Measurements from ENCODE around the gene PRKCB.

Gene PRKCB

GRCh38 chr16:23941963-23942564, 106.3 kb downstream of the PRKCB start:
- TF ChIP-seq FOXP2 (optimal IDR thresholded peaks at IDR 0.05; ENCODE audit: borderline replicate concordance, extremely low read depth, extremely low read length, insufficient read depth), result no peak
- TF ChIP-seq TAF1 (IDR thresholded peaks at IDR 0.05; ENCODE audit: borderline replicate concordance, insufficient read depth, low read length), result no peak

GRCh38 chr16:23943604-23944003, 107.8 kb downstream of the PRKCB start:
- TF ChIP-seq FOXP2 (optimal IDR thresholded peaks at IDR 0.05; ENCODE audit: borderline replicate concordance, extremely low read depth, extremely low read length, insufficient read depth), result no peak
- TF ChIP-seq REST (IDR thresholded peaks at IDR 0.05; ENCODE audit: insufficient read depth in 1 of 2, low read depth in 2 of 2, low read length in 2 of 2), result no peak
- no peak for TF ChIP-seq POLR2AphosphoS5 (IDR thresholded peaks at IDR 0.05; ENCODE audit: low read depth, low read length)
- no peak for TF ChIP-seq SIN3A (IDR thresholded peaks at IDR 0.05; ENCODE audit: borderline replicate concordance, insufficient read depth, low read length)
- TF ChIP-seq TAF1 (IDR thresholded peaks at IDR 0.05; ENCODE audit: borderline replicate concordance, insufficient read depth, low read length), result no peak

- no peak for TF ChIP-seq FOXP2 (optimal IDR thresholded peaks at IDR 0.05; ENCODE audit: borderline replicate concordance, extremely low read depth, extremely low read length, insufficient read depth)
- TF ChIP-seq TAF1 (IDR thresholded peaks at IDR 0.05; ENCODE audit: borderline replicate concordance, insufficient read depth, low read length), result no peak
Measured at GRCh38 chr16:23944381-23944780, 108.6 kb downstream of the PRKCB start.

GRCh38 chr16:23945243-23945642, 109.5 kb downstream of the PRKCB start:
- no peak for TF ChIP-seq REST (IDR thresholded peaks at IDR 0.05; ENCODE audit: insufficient read depth in 1 of 2, low read depth in 2 of 2, low read length in 2 of 2)
- no peak for TF ChIP-seq POLR2AphosphoS5 (IDR thresholded peaks at IDR 0.05; ENCODE audit: low read depth, low read length)
- TF ChIP-seq TAF1 (IDR thresholded peaks at IDR 0.05; ENCODE audit: borderline replicate concordance, insufficient read depth, low read length), result no peak
- TF ChIP-seq SIN3A (IDR thresholded peaks at IDR 0.05; ENCODE audit: borderline replicate concordance, insufficient read depth, low read length), result no peak
- TF ChIP-seq FOXP2 (optimal IDR thresholded peaks at IDR 0.05; ENCODE audit: borderline replicate concordance, extremely low read depth, extremely low read length, insufficient read depth), result no peak

GRCh38 chr16:23947838-23948237, 112.1 kb downstream of the PRKCB start:
- TF ChIP-seq POLR2AphosphoS5 (IDR thresholded peaks at IDR 0.05; ENCODE audit: low read depth, low read length), result no peak
- TF ChIP-seq SIN3A (IDR thresholded peaks at IDR 0.05; ENCODE audit: borderline replicate concordance, insufficient read depth, low read length), result no peak
- TF ChIP-seq FOXP2 (optimal IDR thresholded peaks at IDR 0.05; ENCODE audit: borderline replicate concordance, extremely low read depth, extremely low read length, insufficient read depth), result no peak
- TF ChIP-seq TAF1 (IDR thresholded peaks at IDR 0.05; ENCODE audit: borderline replicate concordance, insufficient read depth, low read length), result no peak
- TF ChIP-seq REST (IDR thresholded peaks at IDR 0.05; ENCODE audit: insufficient read depth in 1 of 2, low read depth in 2 of 2, low read length in 2 of 2), result no peak

GRCh38 chr16:23948949-23949411, 113.2 kb downstream of the PRKCB start:
- TF ChIP-seq POLR2AphosphoS5 (IDR thresholded peaks at IDR 0.05; ENCODE audit: low read depth, low read length) (no peak), FOXP2 (optimal IDR thresholded peaks at IDR 0.05; ENCODE audit: borderline replicate concordance, extremely low read depth, extremely low read length, insufficient read depth) (no peak), SIN3A (IDR thresholded peaks at IDR 0.05; ENCODE audit: borderline replicate concordance, insufficient read depth, low read length) (no peak), TAF1 (IDR thresholded peaks at IDR 0.05; ENCODE audit: borderline replicate concordance, insufficient read depth, low read length) (no peak), REST (IDR thresholded peaks at IDR 0.05; ENCODE audit: insufficient read depth in 1 of 2, low read depth in 2 of 2, low read length in 2 of 2) (no peak)

Data from PFSK-1 (cell line).